NCI-H1048 (cell line): ENCODE data around the gene TANC1.
"Not testable (repeated sequence)": the region's sequence is repeated elsewhere in the genome, so short reads cannot be mapped to it uniquely, and the experiment has no call there.

ENCODE experiments used
- DNase-seq: peaks from one replicate; lab custom pipeline; 2025; lab: John Stamatoyannopoulos, UW

TANC1 gene

DNA sequence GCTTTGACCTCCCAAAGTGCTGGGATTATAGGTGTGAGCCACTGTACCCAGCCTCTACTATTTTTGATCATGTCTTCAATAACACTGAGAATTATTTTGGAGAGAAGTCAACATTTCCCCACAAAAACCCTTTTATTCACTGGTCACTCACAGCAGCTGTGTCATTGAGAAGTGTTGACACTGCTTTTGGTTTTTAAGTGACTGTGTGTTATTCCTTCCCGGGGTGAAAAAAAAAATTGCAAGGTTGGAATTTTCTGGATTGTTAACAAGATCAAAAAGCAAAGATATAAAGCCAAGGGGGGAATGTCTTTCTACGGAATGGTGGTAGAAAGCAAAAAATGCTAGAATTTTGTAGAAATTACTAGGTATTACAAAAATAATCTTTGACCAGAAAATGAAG is 61.5 kb downstream of the TANC1 start:
- no peak for DNase-seq

DNA sequence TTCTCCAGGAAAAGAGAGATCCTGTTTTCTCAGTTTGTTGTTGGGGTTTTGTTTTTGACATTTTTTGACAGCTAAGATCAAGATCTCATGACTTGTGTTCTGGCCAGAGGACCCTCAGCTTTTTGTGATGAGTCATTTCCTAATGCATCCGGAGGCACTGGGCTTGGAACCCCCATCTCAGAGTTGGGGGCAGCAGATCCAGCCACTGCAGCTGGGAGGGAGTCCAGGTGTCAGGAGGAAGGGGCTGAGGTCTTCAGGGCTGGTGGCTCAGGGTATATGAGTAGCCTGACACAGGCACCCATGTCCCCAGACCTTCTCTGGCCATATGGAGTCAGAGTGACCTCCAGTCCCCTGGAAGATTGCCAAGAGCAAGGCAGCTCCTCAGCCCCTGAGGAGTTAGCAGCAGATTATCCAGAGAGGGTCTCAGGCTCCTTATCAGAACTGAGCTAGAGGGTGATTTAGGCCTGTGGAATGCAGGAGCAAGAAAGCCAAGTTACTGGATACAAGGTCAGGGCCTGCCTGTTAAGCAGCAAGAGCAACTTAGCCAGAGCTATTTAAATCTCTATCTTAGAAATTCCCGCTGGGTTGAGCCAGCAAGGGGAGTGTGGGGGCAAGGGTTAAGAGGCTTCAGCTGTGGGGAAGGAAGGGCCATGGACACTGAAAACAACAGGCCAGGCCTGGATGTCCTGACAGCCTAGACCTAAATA is 62.4 kb downstream of the TANC1 start:
- DNase-seq = no peak

DNA sequence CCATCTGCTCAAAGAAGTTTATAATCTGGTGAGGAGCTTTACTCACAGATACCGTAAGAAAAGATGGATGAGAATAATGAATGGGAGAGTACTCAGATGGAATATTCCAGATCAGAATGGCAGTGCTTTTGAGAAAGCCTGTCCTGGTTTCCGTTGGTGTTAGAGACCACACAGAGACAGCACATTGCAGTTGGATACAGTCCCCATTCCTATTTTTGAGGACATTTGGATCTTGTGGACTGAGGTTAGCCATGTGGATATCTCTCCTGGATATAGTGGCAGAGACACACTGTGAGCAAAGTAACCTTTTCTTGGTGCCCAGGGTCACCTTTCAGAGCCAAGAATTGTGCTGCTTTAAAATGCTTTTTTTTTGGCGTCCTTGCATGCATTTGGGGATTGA is 63.7 kb downstream of the TANC1 start:
- no peak for DNase-seq

DNA sequence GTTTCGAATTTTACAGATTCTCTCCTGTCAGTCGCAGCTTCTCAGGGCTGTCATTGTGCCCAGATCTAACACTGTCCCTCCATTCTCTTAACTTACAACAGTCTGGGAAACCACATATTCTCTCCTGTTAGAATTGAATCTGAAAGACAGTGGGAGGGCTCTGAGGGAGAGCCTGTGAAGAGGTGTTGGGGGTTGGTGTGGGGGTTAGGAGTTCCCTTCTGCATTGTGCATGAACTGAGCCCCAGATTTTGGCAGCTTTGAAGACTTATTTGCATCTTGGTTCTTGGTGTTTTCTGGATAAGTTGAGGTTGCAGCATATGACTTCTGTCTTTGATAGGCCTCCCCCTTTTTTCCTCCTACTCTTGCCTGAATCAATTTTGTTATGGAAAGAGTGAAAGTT is 64.1 kb downstream of the TANC1 start:
- DNase-seq = no peak

DNA sequence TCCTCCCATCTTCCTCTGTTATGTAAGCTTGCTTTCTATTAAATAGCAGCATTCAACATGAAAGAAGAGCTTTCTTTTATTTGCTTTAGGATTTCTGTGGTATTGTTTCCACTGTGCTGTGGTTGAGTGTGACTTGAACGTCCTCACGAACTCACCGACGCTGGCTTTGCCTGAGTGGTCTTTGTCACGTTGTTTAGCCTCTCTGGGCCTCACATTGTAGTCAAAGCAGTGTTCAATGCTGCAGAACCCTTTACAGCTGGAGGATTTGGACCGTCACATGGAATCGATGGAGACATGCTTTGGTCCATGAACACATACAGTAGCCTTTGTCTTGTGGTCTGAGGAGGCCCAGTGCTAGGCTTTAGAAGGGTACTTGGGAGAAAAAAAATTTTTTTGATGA is 66.3 kb downstream of the TANC1 start:
- no peak for DNase-seq

DNA sequence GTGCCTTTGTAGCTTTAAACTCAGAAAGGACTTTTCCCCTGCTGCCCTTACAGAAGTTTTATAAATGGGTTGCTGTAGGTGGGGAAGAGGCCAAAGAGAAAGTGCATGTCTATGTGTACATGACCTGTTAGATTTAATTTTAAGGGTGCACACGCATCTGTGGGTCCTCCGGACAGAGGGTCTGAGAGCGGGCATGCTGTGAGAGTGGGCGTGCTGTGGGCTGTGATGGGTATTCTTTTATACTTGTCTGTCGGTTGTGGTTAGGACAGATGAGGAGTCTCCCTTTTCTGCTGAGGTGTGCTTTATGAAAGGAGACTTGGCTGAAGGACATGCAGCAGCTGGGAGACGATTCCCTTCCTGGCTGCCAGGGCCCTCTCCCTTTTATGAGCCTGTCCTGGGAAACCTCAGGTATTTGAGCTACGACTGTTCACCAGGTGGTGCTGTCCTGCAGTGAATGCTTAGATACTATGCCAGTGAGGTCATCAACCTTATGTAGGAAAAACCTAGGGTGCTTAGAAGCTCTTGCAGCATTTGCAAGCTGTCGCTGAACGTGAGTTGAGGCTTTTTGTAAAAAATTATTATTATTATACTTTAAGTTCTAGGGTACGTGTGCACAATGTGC is 67.5 kb downstream of the TANC1 start:
- no peak for DNase-seq

GRCh38 chr2:159036461-159036860 is 68.0 kb downstream of the TANC1 start:
- DNase-seq = not testable (repeated sequence)

DNA sequence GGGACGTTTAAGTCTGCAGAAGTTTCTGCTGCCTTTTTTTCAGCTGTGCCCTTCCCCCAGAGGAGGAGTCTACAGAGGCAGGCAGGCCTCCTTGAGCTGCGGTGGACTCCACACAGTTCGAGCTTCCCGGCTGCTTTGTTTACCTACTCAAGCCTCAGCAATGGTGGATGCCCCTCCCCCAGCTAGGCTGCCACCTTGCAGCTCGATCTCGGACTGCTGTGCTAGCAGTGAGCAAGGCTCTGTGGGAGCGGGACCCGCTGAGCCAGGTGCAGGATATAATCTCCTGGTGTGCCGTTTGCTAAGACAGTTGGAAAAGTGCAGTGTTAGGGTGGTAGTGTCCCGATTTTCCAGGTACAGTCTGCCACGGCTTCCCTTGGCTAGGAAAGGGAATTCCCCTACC is 72.9 kb downstream of the TANC1 start:
- DNase-seq = not testable (repeated sequence)

- no peak for DNase-seq
These were observed 73.8 kb downstream of the TANC1 start for GRCh38 chr2:159042115-159042850.

GRCh38 chr2:159043710-159044109 is 75.3 kb downstream of the TANC1 start:
- DNase-seq = no peak

- no peak for DNase-seq
These were observed 76.4 kb downstream of the TANC1 start for GRCh38 chr2:159044804-159045286.

DNA sequence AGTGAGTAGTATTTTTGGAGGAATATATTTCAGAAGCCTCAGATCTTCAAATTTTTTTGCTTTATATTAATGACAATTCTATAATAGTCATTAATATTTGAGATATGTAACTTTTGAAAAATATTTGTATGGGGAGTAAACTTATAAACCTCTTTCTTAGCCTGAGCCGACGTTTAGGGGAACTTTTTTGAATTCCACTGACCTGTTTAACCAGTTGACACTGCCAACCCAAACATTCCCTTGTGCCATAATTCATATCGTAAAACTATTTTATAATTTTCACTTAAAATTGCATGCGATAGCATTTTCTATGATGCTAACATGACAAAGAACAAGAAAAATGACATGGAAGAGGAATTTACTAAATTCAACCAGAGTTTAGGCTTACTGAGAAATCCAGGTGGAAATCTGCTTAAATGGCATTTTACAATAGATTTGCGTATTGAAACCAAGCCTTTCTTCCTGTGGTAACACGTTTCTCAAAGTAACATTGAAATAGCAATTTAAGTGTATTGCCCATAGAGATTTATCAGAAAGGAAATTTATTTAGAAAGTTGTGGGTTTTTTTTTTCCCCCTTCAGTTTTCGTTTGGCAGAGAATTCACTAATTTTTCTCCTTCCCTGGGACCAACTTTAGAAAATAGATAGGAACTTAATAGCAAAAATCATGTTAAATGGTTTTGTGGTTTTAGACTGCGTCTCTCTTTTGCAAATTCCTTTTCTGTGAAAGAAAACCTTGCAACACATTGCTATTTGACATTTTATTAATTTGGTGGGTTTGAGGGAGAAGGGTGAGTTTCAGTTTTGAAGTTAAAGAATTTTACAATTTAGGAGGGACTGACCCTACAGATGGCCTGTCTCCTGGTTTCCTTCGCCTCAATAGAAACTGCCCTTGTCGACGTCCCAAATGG is 77.4 kb downstream of the TANC1 start:
- DNase-seq = no peak

DNA sequence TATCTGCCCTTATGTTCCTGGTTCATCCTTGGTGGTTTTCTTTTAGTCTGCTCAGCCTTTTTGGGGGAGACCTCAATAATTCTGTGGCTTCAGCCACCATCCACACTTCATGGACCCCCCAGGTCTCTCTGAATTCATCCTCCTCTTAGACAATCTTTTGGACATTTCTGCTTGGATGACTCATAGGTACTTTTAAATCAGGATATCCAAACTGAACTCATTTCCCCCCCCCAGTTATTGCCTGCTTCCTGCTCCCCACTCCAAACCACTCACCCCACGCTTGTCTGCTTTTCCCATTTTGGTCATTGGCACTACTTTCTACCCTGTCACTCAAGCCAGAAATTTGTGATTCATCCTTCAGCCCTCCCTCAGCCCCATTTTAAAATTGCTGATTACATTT is 78.5 kb downstream of the TANC1 start:
- DNase-seq = no peak

DNA sequence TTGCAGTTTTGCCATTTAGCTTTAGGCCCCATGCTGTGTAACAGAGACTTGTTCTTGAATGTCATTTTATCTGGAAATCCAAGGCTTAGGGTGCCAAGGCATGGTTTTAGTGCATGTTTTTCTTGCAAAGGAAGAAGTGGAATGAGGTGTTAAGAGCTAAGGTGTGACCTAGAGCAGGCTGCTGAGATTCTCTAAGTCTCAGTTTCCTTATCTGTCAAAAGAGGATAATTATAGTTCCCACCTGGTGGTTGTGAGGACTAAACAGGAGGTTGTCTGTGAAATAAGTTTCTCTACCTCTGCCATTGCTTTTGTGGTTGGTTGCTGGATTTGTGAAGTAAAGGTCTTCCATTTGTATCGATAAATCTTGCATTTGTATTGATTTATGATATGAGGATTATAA is 82.0 kb downstream of the TANC1 start:
- no peak for DNase-seq

DNA sequence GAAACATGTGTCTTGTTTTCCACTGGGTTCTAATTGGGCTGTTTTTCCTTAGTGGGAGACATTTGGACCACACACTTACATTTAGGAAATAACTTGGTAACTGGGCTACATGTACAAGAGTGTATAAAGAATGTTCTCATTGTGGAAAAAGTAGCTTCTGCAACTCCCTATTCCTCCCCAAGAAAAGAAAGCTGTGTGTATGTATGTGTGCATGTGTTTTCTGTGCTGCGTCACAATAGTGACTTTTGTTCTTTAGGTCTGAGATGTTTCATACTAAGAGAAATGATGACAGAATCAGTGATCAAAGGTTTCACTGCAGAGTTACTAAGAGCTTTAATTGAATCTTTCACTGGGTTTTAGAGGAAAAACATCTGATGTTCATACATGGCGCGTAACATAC is 82.7 kb downstream of the TANC1 start:
- DNase-seq = no peak

- DNase-seq = no peak
These were observed 83.2 kb downstream of the TANC1 start for GRCh38 chr2:159051661-159052060.

DNA sequence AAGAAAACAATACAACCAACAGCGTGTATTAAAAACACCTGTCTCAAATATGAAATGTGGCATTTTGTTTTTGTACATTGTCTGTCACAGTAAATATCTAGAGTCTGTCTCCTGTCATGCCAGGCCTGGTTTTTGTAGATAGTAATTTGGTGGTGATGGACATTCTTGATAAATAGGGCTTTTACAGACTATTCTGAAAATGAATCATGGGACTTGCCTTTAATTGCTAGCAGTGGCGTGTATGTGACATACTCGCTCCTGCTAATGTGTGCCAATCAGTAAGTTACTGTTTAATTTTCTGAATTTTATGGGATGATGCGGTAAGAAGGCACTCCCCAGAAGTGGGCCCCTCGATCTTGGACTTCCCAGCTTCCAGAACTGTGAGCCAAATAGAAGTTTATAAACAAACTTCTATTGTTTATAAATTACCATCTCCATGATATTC is 83.7 kb downstream of the TANC1 start:
- no peak for DNase-seq

GRCh38 chr2:159053161-159054031 is 85.0 kb downstream of the TANC1 start:
- DNase-seq = no peak

DNA sequence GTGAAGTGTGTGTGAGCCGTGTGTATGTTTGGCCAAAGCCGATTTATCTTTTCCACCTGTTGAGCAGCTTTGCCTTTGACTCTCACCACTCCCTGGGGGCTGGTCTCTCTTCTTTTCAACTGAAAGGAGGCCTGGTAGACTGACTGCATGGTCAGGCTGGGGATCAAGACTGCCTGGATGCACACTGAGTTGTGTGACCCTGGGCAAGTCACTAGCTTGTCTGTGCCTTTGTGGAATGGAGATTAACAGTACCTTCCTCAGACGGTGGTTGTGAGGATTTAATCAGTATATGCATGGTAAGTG is 85.5 kb downstream of the TANC1 start:
- DNase-seq = no peak

DNA sequence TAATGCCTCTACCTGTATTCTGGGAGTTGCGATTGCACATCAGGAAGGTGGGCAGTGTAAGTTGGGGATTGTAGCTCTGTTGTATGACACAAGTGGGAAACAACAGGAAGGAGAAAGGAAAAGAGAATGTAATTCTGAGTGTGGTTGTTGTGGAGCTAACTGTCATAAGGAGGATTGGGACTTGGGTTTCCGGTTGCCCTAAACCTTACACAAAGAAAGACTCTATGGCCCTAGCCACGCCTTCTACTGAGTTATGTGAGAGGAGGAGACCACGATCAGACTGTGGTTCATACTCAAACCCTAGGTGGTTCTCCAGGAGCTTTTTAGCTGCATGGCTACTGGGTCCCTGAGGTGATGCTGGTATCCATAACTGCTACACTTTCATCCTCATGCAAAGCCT is 86.5 kb downstream of the TANC1 start:
- DNase-seq = no peak

DNA sequence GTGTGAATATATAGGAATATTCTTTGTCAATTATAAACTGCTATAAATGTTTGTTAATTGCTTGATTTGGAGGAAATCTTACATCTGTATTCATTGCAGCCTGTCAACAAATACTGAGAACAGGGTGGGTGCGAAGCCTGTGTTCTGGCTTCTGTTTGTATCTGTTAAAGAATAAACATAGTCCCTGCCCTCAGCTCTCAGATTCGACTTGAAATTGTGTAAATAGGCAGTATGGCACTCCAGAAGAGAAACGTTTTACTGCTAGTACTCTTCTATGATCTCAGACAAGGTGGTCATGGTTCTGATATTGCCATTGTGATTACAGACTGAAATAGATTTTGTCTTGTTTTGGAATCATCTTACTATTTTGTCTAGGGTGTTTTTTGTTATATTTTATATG is 92.1 kb downstream of the TANC1 start:
- no peak for DNase-seq
